Epithelial cell of proximal tubule (primary cell): ENCODE measurements around the gene IL1A. TPM values are rescaled to one million over a fixed set of nuclear protein-coding genes. Genes with fewer than 3 reads are reported as not detected.
"Not testable (repeated sequence)": the region's sequence is repeated elsewhere in the genome, so short reads cannot be mapped to it uniquely, and the experiment has no call there.

Experiments
- DNase-seq: peaks from one replicate; pipeline ENCODE4 v3.0.0-alpha.2; 2011; ENCODE audit warnings: low read depth
- H3K4me3 ChIP-seq: 2 replicates; pipeline ENCODE4 v1.5.1; 2011; ENCODE audit warnings: low read depth, mild to moderate bottlenecking, low read length
- total RNA-seq: library from RNA; depleted of rRNA; stranded (reverse); fragments of >200 nt; gene quantifications from 2 replicates; pipeline ENCODE4 v1.2.3, GENCODE V29; 2015
- TF ChIP-seq, protein P1 (sequence below): conservative IDR thresholded peaks from 2 replicates; pipeline ENCODE4 v1.5.1; 2012; ENCODE audit warnings: low read depth, mild to moderate bottlenecking, low read length

IL1A gene, protein sequence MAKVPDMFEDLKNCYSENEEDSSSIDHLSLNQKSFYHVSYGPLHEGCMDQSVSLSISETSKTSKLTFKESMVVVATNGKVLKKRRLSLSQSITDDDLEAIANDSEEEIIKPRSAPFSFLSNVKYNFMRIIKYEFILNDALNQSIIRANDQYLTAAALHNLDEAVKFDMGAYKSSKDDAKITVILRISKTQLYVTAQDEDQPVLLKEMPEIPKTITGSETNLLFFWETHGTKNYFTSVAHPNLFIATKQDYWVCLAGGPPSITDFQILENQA
- 1.4 TPM in 2 replicates for total RNA-seq

DNA sequence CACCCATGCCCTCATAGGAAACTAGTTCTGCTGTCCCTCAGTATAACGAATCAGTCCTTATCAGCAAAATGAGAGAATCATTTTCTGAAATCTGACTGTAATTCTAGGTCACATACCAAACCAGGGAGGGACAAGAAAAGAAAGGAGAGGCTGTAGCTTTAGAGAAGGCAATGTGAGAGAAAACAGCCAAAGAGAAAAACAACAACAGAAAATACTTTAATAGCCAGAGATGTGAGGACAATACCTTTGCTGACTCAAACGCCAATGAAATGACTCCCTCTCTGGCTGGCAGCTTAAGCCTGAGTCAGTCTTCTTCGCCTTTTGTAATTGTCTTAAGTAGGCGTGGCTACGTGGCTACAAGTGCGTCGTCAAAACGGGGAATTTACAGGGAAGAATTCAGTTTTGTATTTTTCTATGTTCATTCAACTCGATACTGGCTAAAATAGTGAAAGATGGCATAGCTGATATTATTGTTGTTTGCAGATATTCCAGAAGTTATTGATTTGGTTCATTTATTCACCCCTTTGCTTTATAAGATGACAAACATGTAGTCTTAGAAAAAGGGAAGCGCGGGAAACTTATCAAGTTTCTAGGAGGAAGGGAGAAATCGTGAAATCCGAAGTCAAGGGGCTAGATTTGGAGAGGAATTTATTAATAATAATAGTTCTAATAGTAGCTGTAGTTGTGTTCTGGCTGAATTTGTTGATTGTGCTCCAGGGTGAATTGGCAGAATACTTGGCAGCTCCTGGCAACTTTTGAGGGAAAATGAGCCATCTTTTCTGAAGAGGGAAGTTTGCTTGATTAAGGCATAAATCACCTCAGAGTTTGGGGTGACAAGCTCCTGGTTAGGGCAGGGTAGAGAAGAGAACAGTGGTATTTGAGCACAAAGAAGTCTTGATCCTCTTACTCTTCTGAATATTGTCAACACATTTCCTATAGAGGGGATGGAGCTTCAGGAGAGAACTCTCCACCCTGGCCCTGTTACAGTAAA is at the start of gene IL1A:
Gene IL1A, minus strand, starts transcription at position 295 of the 991 bp plus-strand sequence. CDS start 723 bp downstream, outside the sequence.
- TF ChIP-seq, protein P1, sequence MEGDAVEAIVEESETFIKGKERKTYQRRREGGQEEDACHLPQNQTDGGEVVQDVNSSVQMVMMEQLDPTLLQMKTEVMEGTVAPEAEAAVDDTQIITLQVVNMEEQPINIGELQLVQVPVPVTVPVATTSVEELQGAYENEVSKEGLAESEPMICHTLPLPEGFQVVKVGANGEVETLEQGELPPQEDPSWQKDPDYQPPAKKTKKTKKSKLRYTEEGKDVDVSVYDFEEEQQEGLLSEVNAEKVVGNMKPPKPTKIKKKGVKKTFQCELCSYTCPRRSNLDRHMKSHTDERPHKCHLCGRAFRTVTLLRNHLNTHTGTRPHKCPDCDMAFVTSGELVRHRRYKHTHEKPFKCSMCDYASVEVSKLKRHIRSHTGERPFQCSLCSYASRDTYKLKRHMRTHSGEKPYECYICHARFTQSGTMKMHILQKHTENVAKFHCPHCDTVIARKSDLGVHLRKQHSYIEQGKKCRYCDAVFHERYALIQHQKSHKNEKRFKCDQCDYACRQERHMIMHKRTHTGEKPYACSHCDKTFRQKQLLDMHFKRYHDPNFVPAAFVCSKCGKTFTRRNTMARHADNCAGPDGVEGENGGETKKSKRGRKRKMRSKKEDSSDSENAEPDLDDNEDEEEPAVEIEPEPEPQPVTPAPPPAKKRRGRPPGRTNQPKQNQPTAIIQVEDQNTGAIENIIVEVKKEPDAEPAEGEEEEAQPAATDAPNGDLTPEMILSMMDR = no peak
- peak; percentile 40 for DNase-seq
- H3K4me3 ChIP-seq = peak within 1 kb of the TSS; percentile 36

DNA sequence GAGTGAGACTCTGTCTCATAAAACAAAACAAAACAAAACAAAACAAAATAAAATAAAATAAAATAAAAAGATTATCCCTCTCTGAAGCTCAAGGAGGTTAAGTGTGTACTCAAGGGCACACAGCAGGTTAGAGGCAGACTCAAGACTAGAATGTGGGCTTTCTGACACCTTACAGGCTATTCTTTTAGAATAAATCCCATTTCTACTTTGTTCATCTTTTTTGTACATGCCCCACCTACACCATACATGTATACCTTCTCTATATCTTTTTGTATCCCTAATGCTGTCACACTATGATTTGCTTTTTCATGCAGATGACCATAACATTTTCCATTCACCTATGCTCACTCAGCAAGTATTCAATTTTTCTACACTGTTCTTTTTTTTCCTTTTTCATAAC is 49.7 kb upstream of the IL1A start:
- H3K4me3 ChIP-seq = no peak overlapping the region
- no peak for DNase-seq
- TF ChIP-seq, protein P1 = no peak

DNA sequence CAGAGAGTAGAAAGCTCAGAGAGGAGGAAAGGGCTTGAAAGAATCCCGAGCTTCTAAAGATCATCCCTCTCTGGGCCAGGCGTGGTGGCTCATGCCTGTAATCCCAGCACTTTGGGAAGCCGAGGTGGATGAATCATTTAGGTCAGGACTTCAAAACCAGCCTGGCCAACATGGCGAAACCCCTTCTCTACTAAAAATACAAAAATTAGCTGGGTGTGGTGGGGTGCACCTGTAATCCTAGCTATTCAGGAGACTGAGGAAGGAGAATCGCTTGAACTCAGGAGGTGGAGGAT is 49.3 kb upstream of the IL1A start:
- DNase-seq, H3K4me3 ChIP-seq: not testable (repeated sequence)

DNA sequence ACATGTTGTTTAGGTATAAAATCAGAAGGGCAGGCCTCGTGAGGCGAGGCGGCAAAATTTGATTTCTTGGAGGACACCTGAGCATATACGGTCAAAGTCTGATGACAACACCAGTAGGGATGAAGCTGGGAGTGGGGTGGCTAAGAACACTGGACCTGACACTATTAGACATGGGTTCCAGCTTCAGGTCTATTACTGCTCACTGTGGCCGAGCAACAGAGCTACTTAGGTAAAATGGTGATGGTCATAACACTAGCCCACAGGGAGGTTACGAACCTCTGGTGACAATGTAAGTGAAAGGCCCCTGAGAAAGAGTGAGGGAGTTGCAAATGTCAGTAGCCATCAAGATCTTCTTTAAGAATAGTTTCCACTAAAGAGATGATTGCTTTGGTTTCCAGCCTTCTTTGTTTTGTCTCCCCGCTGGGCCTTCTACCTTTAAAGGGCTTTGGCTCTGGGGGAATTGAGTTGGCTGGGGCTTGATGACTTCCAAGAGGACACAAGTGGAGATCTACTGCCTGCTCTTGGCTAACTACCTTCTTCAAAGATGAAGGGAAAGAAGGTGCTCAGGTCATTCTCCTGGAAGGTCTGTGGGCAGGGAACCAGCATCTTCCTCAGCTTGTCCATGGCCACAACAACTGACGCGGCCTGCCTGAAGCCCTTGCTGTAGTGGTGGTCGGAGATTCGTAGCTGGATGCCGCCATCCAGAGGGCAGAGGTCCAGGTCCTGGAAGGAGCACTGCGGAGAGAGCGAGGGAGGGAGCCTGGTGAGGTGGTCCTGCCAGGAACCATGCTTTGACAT is 48.7 kb upstream of the IL1A start:
- TF ChIP-seq, protein P1 = no peak
- no peak overlapping the region for H3K4me3 ChIP-seq
- no peak for DNase-seq

DNA sequence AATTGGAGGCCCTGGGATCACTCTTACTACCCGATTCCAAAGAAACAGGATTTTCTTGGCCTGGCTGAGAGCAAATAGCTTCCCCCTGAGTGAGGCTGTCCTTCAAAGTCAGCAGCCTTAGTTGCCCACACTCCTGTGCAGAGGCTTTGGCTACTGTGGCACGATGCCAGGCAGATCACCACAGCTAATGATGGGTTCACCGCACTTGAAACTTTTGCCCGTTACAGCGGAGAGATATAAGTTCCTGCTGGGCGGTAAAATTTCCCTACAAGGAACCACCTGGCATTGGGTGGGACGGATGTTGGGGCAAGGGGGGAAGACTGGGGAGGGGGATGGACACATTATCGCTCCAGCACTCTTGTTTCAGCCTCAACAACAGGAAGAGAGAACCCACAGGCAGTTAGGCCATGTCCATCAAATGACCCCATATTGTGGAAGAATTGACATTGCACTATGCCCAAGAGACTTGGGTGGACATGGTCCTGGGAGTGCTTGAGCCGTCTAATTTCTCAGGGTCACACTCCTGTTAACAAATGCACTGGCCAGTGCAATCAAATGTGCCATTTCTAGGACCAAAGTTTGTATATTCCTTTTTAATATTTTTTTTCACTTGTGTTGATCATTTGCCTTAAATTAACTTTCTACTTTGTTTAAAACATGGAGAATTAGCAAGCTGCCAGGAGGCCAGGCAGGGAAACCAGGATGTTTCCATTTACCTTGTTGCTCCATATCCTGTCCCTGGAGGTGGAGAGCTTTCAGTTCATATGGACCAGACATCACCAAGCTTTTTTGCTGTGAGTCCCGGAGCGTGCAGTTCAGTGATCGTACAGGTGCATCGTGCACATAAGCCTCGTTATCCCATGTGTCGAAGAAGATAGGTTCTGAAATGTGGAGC is 47.9 kb upstream of the IL1A start:
- no peak overlapping the region for H3K4me3 ChIP-seq
- TF ChIP-seq, protein P1 = no peak
- no peak for DNase-seq

DNA sequence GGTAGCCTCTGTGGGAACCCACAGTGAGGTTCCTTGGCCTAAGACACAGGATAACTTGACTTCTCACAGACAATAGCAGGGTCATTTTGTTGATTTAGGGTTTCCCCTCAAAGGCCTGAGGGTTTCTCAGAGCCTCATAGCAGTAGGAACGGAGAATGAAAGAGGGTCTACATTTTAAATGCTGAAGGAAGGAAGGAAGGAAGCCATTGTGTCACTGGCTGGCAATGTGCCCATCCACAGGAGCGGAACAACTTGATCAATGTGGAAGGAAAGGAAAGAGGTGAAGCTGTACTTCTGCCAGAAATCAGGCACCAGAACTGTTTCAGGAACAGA is 47.2 kb upstream of the IL1A start:
- TF ChIP-seq, protein P1 = no peak
- no peak for DNase-seq
- H3K4me3 ChIP-seq = no peak overlapping the region
